Erythroblast (primary cell): Measurements from ENCODE around the gene CCDC86.

Source experiments
- GATA1 ChIP-seq: IDR thresholded peaks from 2 replicates; pipeline ENCODE4 v1.6.1; 2011; ENCODE audit warnings: low read depth, mild to moderate bottlenecking, control low read depth, low read length, moderate library complexity
- POLR2A ChIP-seq: IDR thresholded peaks from 2 replicates; pipeline ENCODE4 v1.6.1; 2011; ENCODE audit warnings: mild to moderate bottlenecking, low read length

- no peak for TF ChIP-seq POLR2A
- TF ChIP-seq GATA1: no peak
Measured at GRCh38 chr11:60866911-60867870, 25.3 kb downstream of the CCDC86 start, which contains the start of gene ZP1.
